Neural cell (in vitro differentiated cells): ENCODE measurements around the gene INTS11.

Source experiments
- CTCF ChIP-seq: fragments of 450-650 bp; IDR thresholded peaks from 2 replicates; pipeline ENCODE4 v1.5.1; 2014; ENCODE audit warnings: antibody characterized with exemption, mild to moderate bottlenecking, moderate library complexity; ENCODE audit not compliant: poor library complexity, severe bottlenecking
- EP300 ChIP-seq: fragments of 450-650 bp; conservative IDR thresholded peaks from 2 replicates; pipeline ENCODE4 v1.6.1; 2014; ENCODE audit warnings: antibody characterized with exemption, mild to moderate bottlenecking, moderate library complexity; ENCODE audit not compliant: poor library complexity, severe bottlenecking
- EZH2 ChIP-seq: fragments of 200-600, 300-800 bp; shearing (Covaris generic), sonication (generic); IDR thresholded peaks from 2 replicates; pipeline ENCODE4 v1.6.1; 2014; ENCODE audit warnings: antibody characterized with exemption, low read length, borderline replicate concordance, mild to moderate bottlenecking; ENCODE audit not compliant: insufficient read depth, poor library complexity, severe bottlenecking
- MXI1 ChIP-seq: fragments of 450-650 bp; conservative IDR thresholded peaks from 2 replicates; pipeline ENCODE4 v1.6.1; 2014; ENCODE audit warnings: antibody characterized with exemption, mild to moderate bottlenecking; ENCODE audit not compliant: poor library complexity, severe bottlenecking
- POLR2AphosphoS5 ChIP-seq: IDR thresholded peaks from 2 replicates; pipeline ENCODE4 v1.6.1; 2012
- RAD21 ChIP-seq: fragments of 450-650 bp; conservative IDR thresholded peaks from 2 replicates; pipeline ENCODE4 v1.6.1; 2014; ENCODE audit warnings: antibody characterized with exemption, mild to moderate bottlenecking, moderate library complexity
- REST ChIP-seq: IDR thresholded peaks from 2 replicates; pipeline ENCODE4 v1.6.1; 2012; ENCODE audit warnings: borderline replicate concordance
- TAF1 ChIP-seq: IDR thresholded peaks from 2 replicates; pipeline ENCODE4 v1.6.1; 2012; ENCODE audit warnings: low read depth

- no peak for TF ChIP-seq TAF1
- TF ChIP-seq EP300 = no peak
- TF ChIP-seq POLR2AphosphoS5 = no peak
- TF ChIP-seq CTCF = no peak
- no peak for TF ChIP-seq RAD21
- TF ChIP-seq MXI1 = no peak
- no peak for TF ChIP-seq EZH2
- TF ChIP-seq REST = no peak
Measured at GRCh38 chr1:1331068-1331965, 6.9 kb upstream of the INTS11 start, which contains the start of gene TAS1R3.
